DOHH2 (cell line): ENCODE measurements around the gene EIPR1.

Experiments used
- H3F3A ChIP-seq: fragments of 200-600 bp; sonication (generic), shearing (Covaris generic); 2 replicates; pipeline ENCODE4 v1.6.0; 2016; ENCODE audit warnings: antibody characterized with exemption, mild to moderate bottlenecking; ENCODE audit not compliant: control insufficient read depth, insufficient read depth
- H3K27ac ChIP-seq: fragments of 200-600 bp; sonication (generic); 2 replicates; pipeline ENCODE4 v1.5.1; 2014; ENCODE audit warnings: low read depth, mild to moderate bottlenecking, low read length, moderate library complexity
- H3K27me3 ChIP-seq: fragments of 200-600 bp; sonication (generic); 2 replicates; pipeline ENCODE4 v1.6.1; 2014; ENCODE audit warnings: mild to moderate bottlenecking, low read length, mixed read lengths; ENCODE audit not compliant: control insufficient read depth
- H3K36me3 ChIP-seq: fragments of 200-600 bp; sonication (generic); 2 replicates; pipeline ENCODE4 v1.6.1; 2014; ENCODE audit warnings: mild to moderate bottlenecking, low read length, moderate library complexity, mixed read lengths; ENCODE audit not compliant: control insufficient read depth
- H3K4me1 ChIP-seq: fragments of 200-600 bp; sonication (generic); 2 replicates; pipeline ENCODE4 v1.6.1; 2014; ENCODE audit warnings: mild to moderate bottlenecking, low read length, mixed read lengths; ENCODE audit not compliant: control insufficient read depth
- H3K4me2 ChIP-seq: fragments of 200-600 bp; sonication (generic); 2 replicates; pipeline ENCODE4 v1.6.0; 2014; ENCODE audit warnings: mild to moderate bottlenecking, low read length, moderate library complexity
- H3K4me3 ChIP-seq: fragments of 200-600 bp; sonication (generic); 2 replicates; pipeline ENCODE4 v1.5.1; 2014; ENCODE audit warnings: mild to moderate bottlenecking, low read length, mixed read lengths
- H3K79me2 ChIP-seq: fragments of 200-600 bp; sonication (generic); 2 replicates; pipeline ENCODE4 v1.6.1; 2014; ENCODE audit warnings: mild to moderate bottlenecking, low read length, mixed read lengths; ENCODE audit not compliant: control insufficient read depth
- H3K9me2 ChIP-seq: fragments of 200-600 bp; sonication (generic); replicated peaks from 2 replicates; pipeline ENCODE4 v1.6.1; 2014; ENCODE audit warnings: mild to moderate bottlenecking, low read length, mixed read lengths; ENCODE audit not compliant: control insufficient read depth
- H3K9me3 ChIP-seq: fragments of 200-600 bp; sonication (generic); 2 replicates; pipeline ENCODE4 v1.6.1; 2014; ENCODE audit warnings: antibody characterized with exemption, low read length, mixed read lengths; ENCODE audit not compliant: control insufficient read depth, insufficient read depth
- H4K20me1 ChIP-seq: fragments of 200-600 bp; sonication (generic); 2 replicates; pipeline ENCODE4 v1.6.0; 2014; ENCODE audit warnings: low read depth, mild to moderate bottlenecking, antibody characterized with exemption, low read length, moderate library complexity; ENCODE audit not compliant: control insufficient read depth, insufficient read depth
- CTCF ChIP-seq: fragments of 200-600 bp; sonication (generic); IDR thresholded peaks from one replicate; pipeline ENCODE4 v1.5.1; 2014; ENCODE audit warnings: antibody characterized with exemption, mild to moderate bottlenecking, low read depth, low read length; ENCODE audit not compliant: poor library complexity, severe bottlenecking
- EZH2phosphoT487 ChIP-seq: fragments of 200-600 bp; sonication (generic); IDR thresholded peaks from 2 replicates; pipeline ENCODE4 v1.6.1; 2017; ENCODE audit warnings: borderline replicate concordance, mild to moderate bottlenecking, antibody characterized with exemption, low read length, moderate library complexity, mixed read lengths

Gene EIPR1

DNA sequence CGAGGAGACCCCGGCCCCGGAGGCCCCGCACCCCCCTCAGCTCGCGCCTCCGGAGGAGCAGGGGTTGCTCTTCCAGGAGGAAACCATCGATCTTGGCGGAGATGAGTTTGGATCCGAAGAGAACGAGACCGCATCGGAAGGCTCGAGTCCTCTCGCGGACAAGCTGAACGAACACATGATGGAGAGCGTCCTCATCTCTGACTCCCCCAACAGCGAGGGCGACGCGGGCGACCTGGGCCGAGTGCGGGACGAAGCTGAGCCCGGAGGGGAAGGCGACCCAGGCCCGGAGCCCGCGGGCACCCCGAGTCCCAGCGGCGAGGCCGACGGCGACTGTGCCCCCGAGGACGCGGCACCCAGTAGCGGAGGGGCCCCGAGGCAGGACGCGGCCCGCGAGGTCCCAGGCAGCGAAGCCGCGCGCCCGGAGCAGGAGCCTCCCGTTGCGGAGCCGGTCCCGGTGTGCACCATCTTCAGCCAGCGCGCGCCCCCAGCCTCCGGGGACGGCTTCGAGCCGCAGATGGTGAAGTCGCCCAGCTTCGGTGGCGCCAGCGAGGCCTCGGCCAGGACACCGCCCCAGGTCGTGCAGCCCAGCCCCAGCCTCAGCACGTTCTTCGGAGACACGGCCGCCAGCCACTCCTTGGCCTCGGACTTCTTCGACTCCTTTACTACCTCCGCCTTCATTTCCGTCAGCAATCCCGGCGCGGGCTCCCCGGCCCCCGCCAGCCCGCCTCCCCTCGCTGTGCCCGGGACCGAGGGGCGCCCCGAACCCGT lies 10.2 kb upstream of the EIPR1 start:
- Histone ChIP-seq H3K4me1 (no peaks in the 10 kb centered on the region), H3K27ac (no peak overlapping the region), H3K4me2 (no peak overlapping the region), H3K36me3 (peaks cover 64% of the 10 kb centered on the region), H3K9me3 (no peaks in the 10 kb centered on the region), H3K79me2 (peaks cover 70% of the 10 kb centered on the region), H3K27me3 (no peaks in the 10 kb centered on the region), H3K9me2 (no peaks in the 10 kb centered on the region), H4K20me1 (no peaks in the 10 kb centered on the region), H3F3A (no peaks in the 10 kb centered on the region), H3K4me3 (no peak overlapping the region)
- TF ChIP-seq EZH2phosphoT487 (no peak), CTCF (no peak)

- H3K4me3 ChIP-seq: no peak overlapping the region
- no peak overlapping the region for H3K27ac ChIP-seq
- no peaks in the 10 kb centered on the region for H3K9me2 ChIP-seq
- H3K9me3 ChIP-seq: no peaks in the 10 kb centered on the region
- no peaks in the 10 kb centered on the region for H3K27me3 ChIP-seq
- H4K20me1 ChIP-seq: no peaks in the 10 kb centered on the region
- H3K4me1 ChIP-seq: no peaks in the 10 kb centered on the region
- no peak overlapping the region for H3K4me2 ChIP-seq
- peaks cover 62% of the 10 kb centered on the region for H3K36me3 ChIP-seq
- no peaks in the 10 kb centered on the region for H3F3A ChIP-seq
- peaks cover 70% of the 10 kb centered on the region for H3K79me2 ChIP-seq
- TF ChIP-seq CTCF (no peak), EZH2phosphoT487 (no peak)
These were observed 9.4 kb upstream of the EIPR1 start for GRCh38 chr2:3387011-3387410.

GRCh38 chr2:3386448-3386958 lies 8.9 kb upstream of the EIPR1 start:
- no peaks in the 10 kb centered on the region for H3K9me2 ChIP-seq
- H3K4me3 ChIP-seq: no peak overlapping the region
- H3K27me3 ChIP-seq: no peaks in the 10 kb centered on the region
- H3K27ac ChIP-seq: no peak overlapping the region
- H4K20me1 ChIP-seq: no peaks in the 10 kb centered on the region
- TF ChIP-seq CTCF (no peak), EZH2phosphoT487 (no peak)
- no peaks in the 10 kb centered on the region for H3F3A ChIP-seq
- no peak overlapping the region for H3K4me2 ChIP-seq
- H3K36me3 ChIP-seq: peaks cover 60% of the 10 kb centered on the region
- H3K4me1 ChIP-seq: no peaks in the 10 kb centered on the region
- peaks cover 70% of the 10 kb centered on the region for H3K79me2 ChIP-seq
- no peaks in the 10 kb centered on the region for H3K9me3 ChIP-seq
